K562 (cell line): ENCODE measurements around the gene UBL7. TPM values are rescaled to one million over a fixed set of nuclear protein-coding genes. Genes with fewer than 3 reads are reported as not detected.

Source experiments
- ATAC-seq: fragments of 200-7000 bp; cut with Tn5 transposase; 3 replicates; pipeline ENCODE4 v1.9.1; 2020; ENCODE audit warnings: moderate library complexity
- BruUV-seq: library from RNA; stranded (reverse); fragments of 400-500 nt; replicated peaks from 2 replicates; lab custom pipeline; 2021; lab: Mats Ljungman, UMichigan
- CTCF ChIA-PET: fragments of 300-600 bp; formaldehyde crosslinking; extraction: SDS; loops from one replicate; lab custom pipeline; 2021; ENCODE audit warnings: low intra/inter-chr PET ratio; lab: Yijun Ruan, JAX
- POLR2A ChIA-PET: fragments of 300-600, 350-650 bp; sonication (Branson Sonifier 250); formaldehyde crosslinking; extraction: SDS; loops from one replicate; lab custom pipeline; 2021; ENCODE audit warnings: antibody characterized with exemption, inconsistent platforms; lab: Yijun Ruan, JAX
- DNase-seq, 4 experiments: peaks; one replicate each; pipeline versions ENCODE4 v3.0.0 to v3.0.0-alpha.2; 2011 to 2018; ENCODE audit warnings: low spot score in 3 of 4, mixed read lengths in 3 of 4; ENCODE audit errors: extremely low read depth in 1 of 4
- FAIRE-seq: peaks from 2 replicates; lab custom pipeline; 2011; peaks lifted over from hg19 to GRCh38; lab: Jason Lieb, UNC
- H2AFZ ChIP-seq: 2 replicates; pipeline ENCODE4 v1.6.0; 2011; ENCODE audit warnings: low read depth, low read length, control low read depth, inconsistent platforms
- H3K27ac ChIP-seq: fragments of 200-600 bp; 3 replicates; pipeline ENCODE4 v1.8.0; 2011; ENCODE audit warnings: low read depth, mild to moderate bottlenecking, control low read depth, inconsistent platforms, low read length, moderate library complexity, mixed read lengths; ENCODE audit errors: extremely low read depth
- H3K27me3 ChIP-seq, 2 experiments: fragments of 300-600 bp in 1 of 2; 2 replicates in 1 of 2; 3 replicates in 1 of 2; pipeline versions ENCODE4 v1.6.0 to v1.8.0; 2011; ENCODE audit warnings: inconsistent platforms in 2 of 2, low read length in 2 of 2, mild to moderate bottlenecking in 1 of 2, mixed read lengths in 1 of 2, moderate library complexity in 1 of 2; ENCODE audit not compliant: control insufficient read depth in 2 of 2, insufficient read depth in 2 of 2
- H3K36me3 ChIP-seq: fragments of 300-600 bp; 3 replicates; pipeline ENCODE4 v1.8.0; 2011; ENCODE audit warnings: mild to moderate bottlenecking, low read length, inconsistent platforms; ENCODE audit not compliant: control insufficient read depth, insufficient read depth
- H3K4me1 ChIP-seq, 2 experiments: fragments of 200-600 bp in 1 of 2; replicated peaks in 1 of 2; 2 replicates in 1 of 2; 3 replicates in 1 of 2; pipeline versions ENCODE4 v1.5.1 to v1.8.0; 2011; ENCODE audit warnings: inconsistent platforms in 2 of 2, low read length in 2 of 2, mild to moderate bottlenecking in 1 of 2, mixed read lengths in 1 of 2, moderate library complexity in 1 of 2; ENCODE audit not compliant: control insufficient read depth in 2 of 2, insufficient read depth in 2 of 2
- H3K4me2 ChIP-seq: 2 replicates; pipeline ENCODE4 v1.6.1; 2011; ENCODE audit warnings: low read length, control low read depth, inconsistent platforms, mixed read lengths; ENCODE audit not compliant: insufficient read depth
- H3K4me3 ChIP-seq: fragments of 200-600 bp; sonication (generic), shearing (Covaris generic); 2 replicates; pipeline ENCODE4 v1.5.1; 2016; ENCODE audit warnings: control low read depth, inconsistent platforms
- H3K79me2 ChIP-seq: fragments of 200-600 bp; 3 replicates; pipeline ENCODE4 v1.8.0; 2011; ENCODE audit warnings: low read length, inconsistent platforms; ENCODE audit not compliant: control insufficient read depth, insufficient read depth
- H3K9ac ChIP-seq, 2 experiments: 2 replicates each; pipeline versions ENCODE4 v1.6.0 to v1.6.1; 2011; ENCODE audit warnings: low read depth in 2 of 2, low read length in 2 of 2, control low read depth in 1 of 2, inconsistent platforms in 1 of 2, mild to moderate bottlenecking in 1 of 2, mixed read lengths in 1 of 2; ENCODE audit not compliant: insufficient read depth in 1 of 2
- H3K9me1 ChIP-seq: one replicate; pipeline ENCODE4 v1.6.0; 2011; ENCODE audit warnings: inconsistent platforms, mild to moderate bottlenecking, low read length, moderate library complexity; ENCODE audit not compliant: control insufficient read depth, insufficient read depth
- H3K9me3 ChIP-seq: replicated peaks from 2 replicates; pipeline ENCODE4 v1.5.1; 2011; ENCODE audit warnings: low read depth, low read length, inconsistent platforms; ENCODE audit not compliant: control insufficient read depth, insufficient read depth
- H4K20me1 ChIP-seq: replicated peaks from 2 replicates; pipeline ENCODE4 v1.6.1; 2011; ENCODE audit warnings: low read length, inconsistent platforms, mixed read lengths; ENCODE audit not compliant: control insufficient read depth, insufficient read depth
- CXXC5 ChIP-seq: fragments of 250-450 bp; sonication (Bioruptor Pico); IDR thresholded peaks from 2 replicates; pipeline ENCODE4 v1.8.0; 2022; ENCODE audit warnings: inconsistent platforms, mild to moderate bottlenecking, moderate library complexity
- HNRNPH1 ChIP-seq: fragments of 200-400 bp; formaldehyde crosslinking; optimal IDR thresholded peaks from 2 replicates; pipeline ENCODE3; 2017; ENCODE audit warnings: low read depth, mild to moderate bottlenecking, low read length, moderate library complexity
- KAT2B ChIP-seq: IDR thresholded peaks from one replicate; pipeline ENCODE4 v1.6.1; 2012; ENCODE audit warnings: low read depth, mild to moderate bottlenecking, control low read depth, inconsistent platforms, low read length, moderate library complexity
- KLF13 ChIP-seq: fragments of 450-650 bp; IDR thresholded peaks from 2 replicates; pipeline ENCODE4 v1.6.1; 2016; ENCODE audit warnings: missing genetic modification characterization, low read depth, mild to moderate bottlenecking, missing compliant biosample characterization, moderate library complexity, borderline replicate concordance
- MEF2D ChIP-seq: conservative IDR thresholded peaks from 2 replicates; pipeline ENCODE4 v1.6.1; 2016; ENCODE audit warnings: low read depth, missing genetic modification characterization, missing compliant biosample characterization
- RAD51 ChIP-seq: fragments of 450-650 bp; IDR thresholded peaks from 2 replicates; pipeline ENCODE4 v1.7.1; 2016; ENCODE audit warnings: low read depth, mild to moderate bottlenecking, borderline replicate concordance
- ZBTB1 ChIP-seq: sonication (generic); formaldehyde crosslinking; IDR thresholded peaks from 2 replicates; pipeline ENCODE4 v1.8.1; 2023; ENCODE audit warnings: missing genetic modification reagents, low read depth, mild to moderate bottlenecking, borderline replicate concordance
- ZC3H11A ChIP-seq: IDR thresholded peaks from 2 replicates; pipeline ENCODE4 v1.6.1; 2012; ENCODE audit warnings: low read depth, low read length, improper control_type of control experiment
- ZNF347 ChIP-seq: fragments of 450-650 bp; formaldehyde crosslinking; IDR thresholded peaks from 2 replicates; pipeline ENCODE4 v1.4.0; 2020; ENCODE audit warnings: low read depth, mild to moderate bottlenecking, moderate library complexity
- ZNF79 ChIP-seq: fragments of 250-450 bp; sonication (Bioruptor Pico); IDR thresholded peaks from 2 replicates; pipeline ENCODE4 v1.4.0; 2020; ENCODE audit warnings: low read depth, mild to moderate bottlenecking, moderate library complexity
- WGBS: fragments of 100-300 bp; shearing (Covaris generic); methylation state at CpG from one replicate; pipeline ENCODE4 v1.1.6; 2016; ENCODE audit warnings: low coverage, mixed read lengths; ENCODE audit not compliant: insufficient coverage; ENCODE audit errors: missing lambda C conversion rate; 5-methylcytosine and 5-hydroxymethylcytosine counted together
- in situ Hi-C: fragments of 300-500 bp; cut with MboI; formaldehyde crosslinking; loops from 4 replicates; pipeline ENCODE4 v1.15.0; 2018; ENCODE audit warnings: inconsistent platforms, mixed read lengths
- intact Hi-C: fragments of 100-400 bp; cut with micrococcal nuclease; formaldehyde crosslinking; loops from 2 replicates; pipeline ENCODE4 v1.14.2; 2022
- polyA plus RNA-seq, 8 experiments: library from polyadenylated mRNA; depleted of rRNA in 4 of 8; stranded (reverse) in 5 of 8; unstranded in 3 of 8; fragments of >200 nt; fragmentation: Nextera tagmentation in 2 of 8; fragmentation: Illumina TruSeq in 1 of 8; extraction: Ambion mirVana in 2 of 8; extraction: Trizol in 1 of 8; gene quantifications; 2 replicates each; pipeline versions ENCODE4 v1.2.1 to v1.2.3, GENCODE V29; 2011 to 2014; ENCODE audit warnings: inconsistent platforms in 1 of 8, missing spikeins in 1 of 8
- total RNA-seq, 7 experiments: library from RNA; depleted of rRNA in 6 of 7; stranded (reverse); fragments of >200 nt in 6 of 7; fragmentation: Illumina TruSeq in 2 of 7; extraction: Trizol in 2 of 7; gene quantifications; 2 replicates each; pipeline versions ENCODE4 v1.2.1 to v1.2.3, GENCODE V29; 2011 to 2021; ENCODE audit warnings: low replicate concordance in 1 of 7
- TF ChIP-seq, protein P1 (sequence below): fragments of 450-650 bp; formaldehyde crosslinking; IDR thresholded peaks from 2 replicates; pipeline ENCODE4 v1.4.0; 2022; ENCODE audit warnings: missing genetic modification characterization

Gene UBL7
- total and polyA plus RNA-seq, 9 of the 15 experiments (the other 6 are each of a cell fraction or from before 2014, with no cell fraction given), result 19.2 to 63.4 (median 44.9) TPM

DNA sequence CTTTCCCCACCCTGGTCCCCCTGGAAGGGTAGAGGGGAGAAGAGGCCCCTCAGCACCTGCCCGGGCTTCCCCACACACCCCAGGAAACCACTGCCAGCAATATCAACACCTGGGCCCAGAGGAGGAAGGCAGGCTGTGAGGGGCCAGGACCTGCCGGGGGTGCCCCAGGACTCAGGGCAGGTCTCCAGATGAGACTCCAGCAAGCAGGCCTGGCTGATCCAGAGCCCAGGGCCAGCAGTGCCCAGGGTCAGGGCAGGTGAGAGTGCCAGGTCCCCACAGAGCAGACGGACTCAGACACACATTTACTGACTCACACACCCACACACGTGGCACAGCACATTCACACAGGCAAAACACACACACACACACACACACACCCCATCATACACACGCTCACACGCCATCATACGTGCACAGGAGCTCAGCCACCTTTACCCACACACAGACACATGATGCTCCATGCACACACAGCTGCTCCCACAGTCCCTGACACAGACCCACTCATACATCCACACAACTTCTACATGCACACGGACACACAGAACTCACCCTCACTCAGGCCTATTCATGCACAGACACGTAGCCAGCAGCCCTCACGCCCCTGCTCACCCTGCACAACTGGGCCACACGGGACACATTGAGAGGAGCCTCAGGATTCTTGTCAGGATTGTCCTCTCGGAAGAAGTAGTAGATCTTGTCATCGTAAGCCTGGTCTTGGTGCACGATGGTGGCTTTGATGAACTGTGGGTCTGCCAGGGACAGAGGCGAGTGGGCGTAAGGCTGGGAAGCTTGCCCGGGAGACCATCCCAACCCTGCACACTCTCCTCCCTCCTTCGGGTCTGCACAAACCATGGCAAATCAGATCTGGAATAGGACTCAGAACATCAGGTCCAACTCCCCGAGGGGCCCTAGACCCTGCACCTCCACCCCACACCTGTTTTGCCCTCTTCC is 44.7 kb downstream of the UBL7 start (continued):
- no peak for TF ChIP-seq CXXC5 (CRISPR knock-in tag)
- TF ChIP-seq, protein P1, sequence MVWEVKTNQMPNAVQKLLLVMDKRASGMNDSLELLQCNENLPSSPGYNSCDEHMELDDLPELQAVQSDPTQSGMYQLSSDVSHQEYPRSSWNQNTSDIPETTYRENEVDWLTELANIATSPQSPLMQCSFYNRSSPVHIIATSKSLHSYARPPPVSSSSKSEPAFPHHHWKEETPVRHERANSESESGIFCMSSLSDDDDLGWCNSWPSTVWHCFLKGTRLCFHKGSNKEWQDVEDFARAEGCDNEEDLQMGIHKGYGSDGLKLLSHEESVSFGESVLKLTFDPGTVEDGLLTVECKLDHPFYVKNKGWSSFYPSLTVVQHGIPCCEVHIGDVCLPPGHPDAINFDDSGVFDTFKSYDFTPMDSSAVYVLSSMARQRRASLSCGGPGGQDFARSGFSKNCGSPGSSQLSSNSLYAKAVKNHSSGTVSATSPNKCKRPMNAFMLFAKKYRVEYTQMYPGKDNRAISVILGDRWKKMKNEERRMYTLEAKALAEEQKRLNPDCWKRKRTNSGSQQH, result no peak
- no peak for TF ChIP-seq HNRNPH1
- TF ChIP-seq ZNF347 (CRISPR knock-in tag), result no peak

DNA sequence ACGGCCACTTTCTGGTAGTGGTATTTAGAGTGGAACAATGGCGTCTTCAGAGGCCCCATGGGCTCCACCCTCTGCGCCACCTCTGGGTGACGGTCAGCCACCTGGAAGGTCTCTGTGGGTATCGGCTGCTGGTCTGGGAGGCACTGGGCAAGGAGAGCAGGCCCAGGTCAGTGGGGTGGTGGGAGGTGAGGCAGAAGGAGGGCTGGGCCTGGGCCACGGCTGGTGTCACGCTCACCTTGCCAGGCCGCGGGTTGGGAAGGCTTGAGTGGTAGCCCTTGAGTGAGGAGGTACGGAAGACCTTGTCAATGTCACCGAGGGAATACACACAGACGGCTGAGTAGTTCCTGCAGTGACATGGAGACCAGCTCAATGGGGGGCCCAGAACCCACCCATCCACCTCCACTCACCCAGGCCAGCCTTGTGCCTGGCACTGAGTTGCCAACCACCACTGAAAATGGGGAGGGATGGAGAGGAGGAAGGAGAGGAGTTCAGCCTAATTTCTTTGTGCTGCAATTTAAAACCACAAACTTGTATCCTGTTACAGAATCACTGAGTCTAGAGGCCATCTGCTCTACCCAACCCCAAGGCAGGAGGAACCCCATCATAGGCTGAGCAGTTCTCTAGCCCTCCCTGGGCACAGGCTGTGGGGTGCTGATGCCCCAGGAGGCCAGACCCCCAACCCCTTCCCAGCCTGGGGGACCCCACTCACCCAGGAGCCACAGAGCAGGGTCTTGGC is 46.2 kb downstream of the UBL7 start:
- Histone ChIP-seq H3K27me3 (no peaks in the 10 kb centered on the region), H3K9me3 (no peaks in the 10 kb centered on the region), H3K27ac (no peak overlapping the region), H3K79me2 (peaks cover 13% of the 10 kb centered on the region), H3K36me3 (peaks cover 87% of the 10 kb centered on the region; the same call in 2 of the 3 replicates), H3K9ac (no peak overlapping the region), H3K4me3 (no peak overlapping the region), H3K9me1 (peaks cover 4% of the 10 kb centered on the region), H3K4me1 (peaks cover 0 to 35% of the 10 kb centered on the region in 2 experiments; a peak in 4 of 5 replicates), H3K4me2 (no peak overlapping the region), H4K20me1 (peaks cover 7% of the 10 kb centered on the region), H2AFZ (no peak overlapping the region)
- DNase-seq (no peak), ATAC-seq (no peak), FAIRE-seq (no peak)
- ChIA-PET POLR2A (interaction anchor here (0.6 to 1.6 kb wide), 2 partner anchors 9 to 17 kb away, joined by 3 to 4 read pairs; no protein-coding TSS in a partner anchor), CTCF (no interaction called here)
- in situ Hi-C loops, result no loop called here
- WGBS, result 97% methylated on average over 12 of the region's 12 CpGs
- intact Hi-C loops, result no loop called here
- BruUV-seq, result no TSS peak
- TF ChIP-seq ZC3H11A, result no peak
- TF ChIP-seq MEF2D (tag), result no peak
- TF ChIP-seq RAD51, result no peak
- no peak for TF ChIP-seq KAT2B
- no peak for TF ChIP-seq ZBTB1
- no peak for TF ChIP-seq ZNF79 (CRISPR knock-in tag)
- TF ChIP-seq KLF13 (tag), result no peak
